ENCODE measurements around the gene MAPRE2. TPM values are rescaled to one million over a fixed set of nuclear protein-coding genes. Genes with fewer than 3 reads are reported as not detected.

Gene MAPRE2
- total RNA-seq, 4 donors from 2014 or later = 22.9 to 39.2 (median 35.8) TPM

DNA sequence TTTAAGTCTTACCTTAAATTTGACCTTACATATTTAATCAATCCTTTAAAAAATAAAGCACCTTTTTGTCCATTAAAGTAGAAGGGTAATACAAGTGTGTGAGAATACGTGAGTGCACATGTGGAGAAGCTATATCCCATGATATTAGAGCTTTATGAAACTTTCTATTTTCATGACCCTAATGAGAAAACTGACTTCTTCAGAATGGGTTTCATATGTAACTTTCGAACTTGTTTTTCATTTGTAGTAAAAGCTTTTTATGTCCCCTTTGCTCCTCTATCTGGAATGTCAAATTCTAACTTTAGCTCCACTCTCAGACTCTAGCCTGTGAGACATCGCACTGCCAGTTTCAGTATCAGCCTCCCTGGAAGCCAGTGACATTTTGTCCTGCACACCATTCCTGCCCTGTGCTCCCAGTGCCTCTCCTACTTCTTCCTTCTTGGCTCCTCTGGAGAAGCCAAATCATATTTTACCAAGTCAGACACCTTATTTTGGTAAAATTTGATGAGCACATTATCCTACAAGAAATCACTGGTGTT is 42.0 kb downstream of the MAPRE2 start:
- H3K4me1 ChIP-seq = peaks cover 0 to 6% (median 3%) of the 10 kb centered on the region in 3 donors
- no peaks in the 10 kb centered on the region for H3K9me3 ChIP-seq
- no peaks in the 10 kb centered on the region for H3K36me3 ChIP-seq
- no peak overlapping the region for H3K4me3 ChIP-seq
- no peak overlapping the region for H3K27ac ChIP-seq
- WGBS, 2 donors (ENCODE audit: low coverage in 1 of 2) = 78 to 87% methylated on average over 3 of the region's 3 CpGs
- ATAC-seq = no peak
- TF ChIP-seq, protein P1, sequence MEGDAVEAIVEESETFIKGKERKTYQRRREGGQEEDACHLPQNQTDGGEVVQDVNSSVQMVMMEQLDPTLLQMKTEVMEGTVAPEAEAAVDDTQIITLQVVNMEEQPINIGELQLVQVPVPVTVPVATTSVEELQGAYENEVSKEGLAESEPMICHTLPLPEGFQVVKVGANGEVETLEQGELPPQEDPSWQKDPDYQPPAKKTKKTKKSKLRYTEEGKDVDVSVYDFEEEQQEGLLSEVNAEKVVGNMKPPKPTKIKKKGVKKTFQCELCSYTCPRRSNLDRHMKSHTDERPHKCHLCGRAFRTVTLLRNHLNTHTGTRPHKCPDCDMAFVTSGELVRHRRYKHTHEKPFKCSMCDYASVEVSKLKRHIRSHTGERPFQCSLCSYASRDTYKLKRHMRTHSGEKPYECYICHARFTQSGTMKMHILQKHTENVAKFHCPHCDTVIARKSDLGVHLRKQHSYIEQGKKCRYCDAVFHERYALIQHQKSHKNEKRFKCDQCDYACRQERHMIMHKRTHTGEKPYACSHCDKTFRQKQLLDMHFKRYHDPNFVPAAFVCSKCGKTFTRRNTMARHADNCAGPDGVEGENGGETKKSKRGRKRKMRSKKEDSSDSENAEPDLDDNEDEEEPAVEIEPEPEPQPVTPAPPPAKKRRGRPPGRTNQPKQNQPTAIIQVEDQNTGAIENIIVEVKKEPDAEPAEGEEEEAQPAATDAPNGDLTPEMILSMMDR (IDR thresholded peaks at IDR 0.05) = no peak
- TF ChIP-seq POLR2A (IDR thresholded peaks at IDR 0.05) = no peak
- TF ChIP-seq EP300 (IDR thresholded peaks at IDR 0.05) = no peak
- no peak for TF ChIP-seq POLR2AphosphoS5 (IDR thresholded peaks at IDR 0.05)
- no peaks in the 10 kb centered on the region for H3K27me3 ChIP-seq

DNA sequence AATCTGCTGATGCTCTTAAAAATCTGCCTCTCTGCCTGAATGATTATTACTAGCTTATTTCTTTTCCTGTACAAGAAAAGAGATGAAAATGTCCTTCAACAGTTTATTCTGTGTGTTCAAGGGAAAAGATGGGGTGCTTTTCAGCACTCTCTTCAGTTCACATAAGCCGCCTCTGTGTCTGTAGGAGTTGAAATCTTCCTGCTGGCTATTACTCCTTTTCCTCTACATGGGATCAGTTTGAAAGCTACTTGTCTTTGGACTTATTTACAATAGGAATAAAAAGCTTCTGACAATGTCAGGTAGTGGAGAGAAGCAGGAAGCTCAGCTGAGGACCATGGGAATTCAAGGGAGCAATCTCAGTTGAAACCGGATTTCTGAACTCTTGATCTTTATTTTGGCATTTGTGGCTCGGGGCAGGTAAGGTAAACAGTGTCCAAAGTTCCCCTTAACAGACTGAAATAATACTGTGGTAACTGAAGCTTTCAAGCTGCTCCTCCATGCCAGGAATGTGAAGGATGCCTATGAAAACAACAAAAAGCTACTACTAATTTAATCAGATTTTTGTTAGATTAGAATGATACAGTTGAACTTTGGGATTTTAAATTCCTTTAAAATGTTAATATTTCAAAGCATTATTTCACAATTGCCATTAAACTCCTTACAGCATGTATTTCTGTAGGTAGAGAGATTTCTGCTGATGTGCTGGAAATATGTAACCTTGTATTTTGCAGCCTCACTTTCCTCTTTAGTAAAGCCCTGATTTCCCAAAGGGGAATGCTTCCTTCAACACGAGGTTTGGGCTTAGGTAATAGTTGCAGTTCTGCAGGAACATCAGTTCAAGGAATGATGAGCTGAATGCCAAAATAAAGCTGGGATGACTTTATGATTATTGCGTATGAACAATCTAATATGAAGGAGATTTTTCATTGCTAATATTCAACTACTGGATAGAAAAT is 43.6 kb downstream of the MAPRE2 start:
- TF ChIP-seq, protein P1 (IDR thresholded peaks at IDR 0.05) = no peak
- no peak for TF ChIP-seq EP300 (IDR thresholded peaks at IDR 0.05)
- TF ChIP-seq POLR2A (IDR thresholded peaks at IDR 0.05) = no peak
- TF ChIP-seq POLR2AphosphoS5 (IDR thresholded peaks at IDR 0.05) = no peak
- no peaks in the 10 kb centered on the region for H3K27me3 ChIP-seq
- peaks cover 0 to 6% (median 3%) of the 10 kb centered on the region in 3 donors for H3K4me1 ChIP-seq
- WGBS, 2 donors (ENCODE audit: low coverage in 1 of 2) = 47 to 49% methylated on average over 4 to 5 of the region's 5 CpGs
- no peak overlapping the region for H3K4me3 ChIP-seq
- no peaks in the 10 kb centered on the region for H3K36me3 ChIP-seq
- ATAC-seq = no peak
- H3K9me3 ChIP-seq = no peaks in the 10 kb centered on the region
- no peak overlapping the region for H3K27ac ChIP-seq

DNA sequence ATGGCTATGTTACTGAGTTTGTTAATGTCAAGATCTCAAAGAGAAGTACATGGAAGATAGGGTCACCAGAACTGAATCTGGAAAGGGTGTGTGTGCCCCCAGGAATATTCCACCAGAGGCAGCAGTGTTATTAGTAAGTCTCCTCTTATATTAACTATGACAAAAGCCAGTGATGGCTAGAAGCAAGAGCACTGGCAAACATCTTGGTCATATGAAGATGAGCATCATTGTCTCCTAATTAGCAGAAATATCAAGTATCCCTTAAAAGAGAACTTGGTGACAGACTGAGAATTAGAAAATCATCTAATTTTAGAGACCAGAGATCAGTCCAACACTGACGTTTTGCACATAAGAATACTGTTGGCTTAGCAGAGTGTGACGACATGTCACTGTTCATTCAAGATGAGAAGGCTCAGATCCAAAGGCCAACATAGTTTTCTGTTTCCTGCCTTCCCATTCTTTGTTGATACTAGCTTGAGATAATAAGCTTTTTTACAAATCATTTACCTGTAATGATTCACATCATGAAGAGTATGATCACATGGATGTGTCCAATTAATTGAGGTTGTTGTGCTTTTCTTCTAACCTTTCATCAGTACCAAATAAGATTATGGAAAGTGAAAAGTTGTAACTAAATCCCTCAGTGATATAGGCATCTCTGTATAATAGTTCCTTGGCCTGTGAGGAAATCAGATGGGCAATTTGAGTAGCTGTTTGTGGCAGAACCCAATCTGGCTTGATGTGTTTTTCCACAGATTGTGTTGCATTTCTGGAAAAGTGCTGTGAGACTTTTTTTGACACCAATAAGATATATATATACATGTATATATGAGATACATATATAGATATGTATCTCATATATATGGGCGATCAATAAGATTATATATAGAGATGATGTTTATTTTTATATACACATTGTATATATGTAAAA is 44.5 kb downstream of the MAPRE2 start:
- TF ChIP-seq EP300 (IDR thresholded peaks at IDR 0.05) (no peak), POLR2AphosphoS5 (IDR thresholded peaks at IDR 0.05) (no peak), POLR2A (IDR thresholded peaks at IDR 0.05) (no peak)
- TF ChIP-seq, protein P1 (IDR thresholded peaks at IDR 0.05) = no peak

GRCh38 chr18:35086704-35087103 is 45.5 kb downstream of the MAPRE2 start:
- no peak overlapping the region for H3K4me3 ChIP-seq
- no peaks in the 10 kb centered on the region for H3K27me3 ChIP-seq
- ATAC-seq = no peak
- 98 to 100% methylated on average over 2 of the region's 2 CpGs for WGBS, 2 donors (ENCODE audit: low coverage in 1 of 2)
- H3K27ac ChIP-seq = no peak overlapping the region
- H3K9me3 ChIP-seq = no peaks in the 10 kb centered on the region
- peaks cover 0 to 6% (median 3%) of the 10 kb centered on the region in 3 donors for H3K4me1 ChIP-seq
- TF ChIP-seq POLR2AphosphoS5 (IDR thresholded peaks at IDR 0.05) (no peak), EP300 (IDR thresholded peaks at IDR 0.05) (no peak), POLR2A (IDR thresholded peaks at IDR 0.05) (no peak)
- TF ChIP-seq, protein P1 (IDR thresholded peaks at IDR 0.05) = no peak
- no peaks in the 10 kb centered on the region for H3K36me3 ChIP-seq

More for the DNA sequence above, 44.5 kb downstream of the MAPRE2 start:
- H3K4me3 ChIP-seq = no peak overlapping the region
- H3K4me1 ChIP-seq = peaks cover 0 to 6% (median 3%) of the 10 kb centered on the region in 3 donors
- no peaks in the 10 kb centered on the region for H3K27me3 ChIP-seq
- no peaks in the 10 kb centered on the region for H3K9me3 ChIP-seq
- no peak overlapping the region for H3K27ac ChIP-seq
- 55 to 59% methylated on average over 3 of the region's 3 CpGs for WGBS, 2 donors (ENCODE audit: low coverage in 1 of 2)
- H3K36me3 ChIP-seq = no peaks in the 10 kb centered on the region
- no peak for ATAC-seq

Measured in gastroesophageal sphincter (tissue), 4 donors.